Activated CD8-positive, alpha-beta memory T cell treated with anti-CD3 and anti-CD28 coated beads for 4 hours (primary cell): ENCODE results near the gene DAPK1.

Experiments
- DNase-seq, 2 donors: peaks; one replicate each; pipeline ENCODE4 v3.0.0-alpha.2; 2020; ENCODE audit warnings: low read depth in 2 of 2

Gene DAPK1

DNA sequence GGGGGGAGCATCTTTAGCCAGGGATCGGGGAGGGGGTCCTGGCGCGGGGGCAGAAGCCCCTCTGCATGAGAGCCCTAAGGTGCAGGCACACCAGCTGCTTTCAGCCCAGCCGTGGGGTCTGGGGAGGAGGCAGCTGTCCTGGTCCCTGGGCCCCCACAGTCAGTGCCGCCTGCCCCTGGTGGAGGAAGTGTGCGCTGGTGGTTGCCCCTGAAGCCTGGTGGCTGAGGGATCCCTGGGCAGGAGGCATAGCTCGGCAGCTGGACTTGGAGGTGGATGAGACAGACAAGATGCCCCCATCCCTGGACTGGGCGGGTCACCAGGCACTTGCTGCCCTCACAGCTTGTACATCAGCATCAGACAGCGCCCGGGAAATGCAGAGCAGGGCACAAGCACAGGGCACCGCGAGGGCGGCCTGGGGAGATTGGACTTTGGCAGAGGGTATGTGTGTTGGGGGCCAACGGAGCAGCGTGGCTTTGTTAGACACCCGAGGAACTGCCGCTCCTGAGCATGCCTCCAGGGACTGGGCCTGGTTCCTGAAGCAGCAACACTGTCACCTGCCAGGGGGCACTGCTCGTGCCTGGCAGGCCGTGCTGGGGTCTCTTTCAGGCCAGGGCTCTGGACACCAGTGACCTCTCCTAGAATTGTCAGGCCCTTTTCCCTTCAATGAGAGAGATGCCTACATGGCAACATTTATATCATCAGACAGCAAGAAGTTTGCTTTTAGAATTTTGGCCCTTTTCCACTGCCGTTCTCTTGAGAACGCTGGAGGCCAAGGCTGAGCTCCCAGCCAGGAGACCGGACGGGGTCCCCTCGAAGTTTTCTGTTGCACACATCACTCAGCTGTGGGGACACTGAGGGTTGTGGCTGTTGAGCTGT is 186.3 kb downstream of the DAPK1 start:
- no peak for DNase-seq

DNA sequence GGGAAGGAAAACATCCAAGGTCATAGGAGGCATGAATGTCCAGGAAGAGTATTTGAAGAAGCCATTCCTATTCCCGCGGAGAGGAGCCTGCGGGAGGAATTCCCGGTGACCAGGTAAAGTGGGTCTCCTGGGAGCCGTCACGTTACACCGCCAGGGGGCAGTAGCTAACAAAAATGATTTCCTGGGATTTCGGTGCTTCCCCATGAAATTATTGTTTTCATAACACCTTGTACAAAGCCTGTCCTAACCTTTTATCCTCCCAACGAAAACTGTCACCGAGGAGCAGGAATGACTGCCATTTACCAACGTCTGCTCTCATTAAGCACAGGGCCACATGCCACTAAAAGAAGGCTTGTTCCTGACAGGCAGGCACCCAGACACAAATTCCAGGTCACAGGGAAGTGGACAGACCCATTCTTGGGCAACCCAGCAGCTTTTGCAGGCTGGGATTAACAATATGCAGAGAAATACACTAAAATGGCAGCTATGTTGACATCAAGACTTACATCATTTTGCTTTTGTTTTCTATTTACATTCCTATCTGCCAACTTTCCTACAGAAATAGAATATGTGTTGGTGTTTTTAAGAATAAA is 187.1 kb downstream of the DAPK1 start:
- DNase-seq, result no peak

- no peak for DNase-seq
Measured at GRCh38 chr9:87685441-87685840, 187.8 kb downstream of the DAPK1 start.

DNA sequence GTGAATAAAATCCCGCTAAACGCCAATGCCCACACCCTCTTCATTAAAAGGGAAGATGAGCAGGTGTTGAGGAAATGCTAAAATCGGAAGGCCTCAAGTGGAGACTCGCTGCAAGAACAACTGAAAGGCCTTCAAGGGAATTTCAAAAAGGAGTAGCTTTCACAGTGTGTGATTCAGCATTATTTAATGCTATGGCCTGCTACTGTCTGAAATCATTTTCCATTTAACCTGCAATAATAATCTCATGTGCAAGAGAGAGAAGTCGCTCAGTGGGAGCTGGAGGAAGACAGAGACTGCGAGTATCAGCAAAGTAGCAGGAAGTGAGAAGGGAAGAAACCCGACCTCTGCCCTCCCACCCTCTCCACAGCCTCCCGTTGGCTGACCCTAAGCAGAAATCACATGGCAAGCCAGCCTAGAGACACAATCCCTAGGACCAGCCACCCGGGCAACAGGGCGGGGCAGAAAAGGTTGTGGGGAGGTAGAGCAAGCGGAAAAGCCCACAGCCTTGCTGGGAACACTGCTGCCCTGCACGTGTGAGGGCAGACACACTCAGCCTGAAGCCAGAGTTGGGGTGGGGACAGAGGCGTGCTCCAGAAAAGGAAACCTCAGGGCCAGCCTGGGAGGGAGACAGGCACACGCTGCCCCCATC is 188.3 kb downstream of the DAPK1 start:
- no peak for DNase-seq

- DNase-seq, result no peak
Measured at GRCh38 chr9:87686520-87687090, 188.9 kb downstream of the DAPK1 start.

DNA sequence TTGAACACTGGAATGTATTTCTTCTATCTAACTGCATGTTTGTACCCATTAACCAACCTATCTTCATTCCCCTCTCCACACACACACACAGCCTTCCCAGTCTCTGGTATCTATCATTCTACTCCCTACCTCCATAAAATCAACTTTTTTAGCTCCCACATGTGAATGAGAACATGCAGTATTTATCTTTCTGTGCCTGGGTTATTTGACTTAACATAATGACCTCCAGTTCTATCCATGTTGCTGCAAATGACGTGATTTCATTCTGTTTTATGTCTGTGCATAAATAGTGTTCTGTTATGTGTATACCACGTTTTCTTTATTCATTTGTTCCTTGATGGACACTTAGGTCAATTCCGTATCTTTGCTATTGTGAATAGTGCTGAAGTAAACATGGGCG is 189.5 kb downstream of the DAPK1 start:
- DNase-seq, result no peak

DNA sequence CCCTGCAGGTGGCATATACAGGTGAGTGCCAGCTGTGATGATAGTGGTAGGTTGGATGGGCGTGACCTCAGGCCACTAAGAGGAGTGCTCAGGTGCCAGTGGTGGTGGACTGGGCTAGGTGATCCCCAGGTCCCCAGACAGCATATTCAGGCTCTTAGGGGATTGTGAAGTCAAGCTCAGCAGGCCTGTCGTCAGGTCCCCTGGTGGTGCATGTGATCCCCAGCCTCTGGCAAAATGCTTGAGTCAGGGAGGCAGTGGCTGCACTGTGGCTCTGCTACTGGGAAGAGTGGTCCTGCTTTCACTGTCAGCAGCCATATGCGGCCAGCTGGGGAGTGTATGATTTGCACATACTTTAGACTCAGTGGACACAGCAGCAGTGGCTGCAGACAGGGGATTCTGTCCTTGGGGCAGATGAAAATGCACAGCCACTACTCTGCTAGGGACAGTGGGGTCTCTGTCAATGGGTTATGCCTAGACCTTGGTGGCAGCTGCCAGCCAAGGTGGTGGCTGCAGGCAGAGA is 196.6 kb downstream of the DAPK1 start:
- DNase-seq, result no peak

GRCh38 chr9:87695523-87695922 is 197.9 kb downstream of the DAPK1 start:
- no peak for DNase-seq

GRCh38 chr9:87696641-87697040 is 199.0 kb downstream of the DAPK1 start:
- no peak for DNase-seq

DNA sequence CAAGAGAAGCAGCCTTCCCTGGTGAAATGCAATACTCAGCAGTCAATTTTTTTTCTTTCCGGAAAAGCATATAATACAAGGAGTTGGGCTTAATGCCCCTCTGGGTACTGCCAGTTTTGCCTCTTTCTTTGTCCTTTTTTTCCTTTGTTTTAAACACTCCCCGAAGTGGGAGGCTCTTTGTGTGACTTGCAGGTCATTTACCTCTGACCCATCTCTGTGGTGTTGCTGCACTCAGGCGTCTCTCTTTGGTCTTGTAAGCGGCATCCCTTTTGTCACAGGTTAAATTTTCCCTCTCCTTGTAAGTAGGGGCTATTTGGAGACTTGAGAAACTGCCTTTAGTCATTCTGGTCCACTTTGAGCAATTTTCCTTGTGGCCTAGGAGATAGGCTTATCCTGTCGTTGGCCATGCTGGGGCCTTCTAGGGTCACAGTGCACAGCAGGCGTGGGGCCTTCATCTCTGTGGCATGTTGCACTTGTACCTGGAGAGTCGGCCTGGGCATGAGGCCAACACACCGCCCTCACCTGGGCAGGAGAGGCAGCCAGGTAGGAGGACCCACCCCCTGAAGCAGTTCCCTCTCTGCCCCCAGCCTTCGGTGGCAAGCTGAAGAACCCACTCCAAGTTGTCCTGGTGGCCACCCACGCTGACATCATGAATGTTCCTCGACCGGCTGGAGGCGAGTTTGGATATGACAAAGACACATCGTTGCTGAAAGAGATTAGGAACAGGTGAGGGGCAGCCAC is 200.6 kb downstream of the DAPK1 start:
- no peak for DNase-seq

DNA sequence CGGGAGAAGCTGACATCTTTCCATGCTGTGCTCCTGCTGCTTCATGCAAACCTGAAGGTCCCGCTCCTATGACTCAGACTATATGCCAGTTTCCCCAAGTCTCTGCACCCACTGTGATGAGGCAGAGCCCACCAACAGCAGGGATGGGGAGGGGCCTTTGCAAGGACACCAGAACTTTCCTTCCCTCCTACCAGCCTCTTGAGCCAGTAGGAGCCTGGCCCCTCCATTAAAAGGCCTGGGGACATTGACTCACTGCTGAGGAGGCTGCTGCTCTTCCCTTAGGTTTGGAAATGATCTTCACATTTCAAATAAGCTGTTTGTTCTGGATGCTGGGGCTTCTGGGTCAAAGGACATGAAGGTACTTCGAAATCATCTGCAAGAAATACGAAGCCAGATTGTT is 202.2 kb downstream of the DAPK1 start:
- DNase-seq, result no peak

DNA sequence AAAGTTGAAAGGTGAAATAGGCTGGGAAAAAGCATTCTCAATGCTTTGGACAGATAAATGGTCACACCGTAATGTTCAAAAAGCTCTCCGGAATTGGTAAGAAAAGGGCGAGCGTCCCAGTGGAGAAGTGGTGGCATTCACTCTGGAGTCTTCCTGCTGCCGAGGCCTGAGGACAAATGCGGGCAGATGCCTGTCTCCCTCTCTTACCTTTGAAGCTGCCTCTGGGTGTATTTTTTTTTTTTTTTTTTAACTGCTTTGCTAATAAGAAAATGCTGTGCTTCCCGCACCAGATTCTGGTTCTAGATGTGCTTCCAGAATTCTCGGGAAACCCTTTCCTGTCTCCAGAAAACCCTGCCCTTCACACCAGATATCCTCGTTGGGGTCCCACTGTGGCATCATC is 203.8 kb downstream of the DAPK1 start:
- no peak for DNase-seq

GRCh38 chr9:87701931-87702421 is 204.3 kb downstream of the DAPK1 start:
- DNase-seq, result no peak

DNA sequence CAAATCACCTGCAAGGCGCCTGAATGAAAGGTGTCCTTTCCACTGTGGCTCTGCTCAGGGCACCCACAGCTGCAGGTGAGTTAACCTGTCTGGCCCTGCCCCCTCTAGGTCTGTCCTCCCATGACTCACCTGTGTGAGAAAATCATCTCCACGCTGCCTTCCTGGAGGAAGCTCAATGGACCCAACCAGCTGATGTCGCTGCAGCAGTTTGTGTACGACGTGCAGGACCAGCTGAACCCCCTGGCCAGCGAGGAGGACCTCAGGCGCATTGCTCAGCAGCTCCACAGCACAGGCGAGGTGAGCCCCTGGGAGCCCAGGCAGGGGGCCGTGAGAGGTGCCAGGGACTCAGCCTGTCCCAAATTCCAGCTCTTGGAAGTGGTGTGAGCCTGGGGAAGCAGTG is 205.3 kb downstream of the DAPK1 start:
- no peak for DNase-seq

DNA sequence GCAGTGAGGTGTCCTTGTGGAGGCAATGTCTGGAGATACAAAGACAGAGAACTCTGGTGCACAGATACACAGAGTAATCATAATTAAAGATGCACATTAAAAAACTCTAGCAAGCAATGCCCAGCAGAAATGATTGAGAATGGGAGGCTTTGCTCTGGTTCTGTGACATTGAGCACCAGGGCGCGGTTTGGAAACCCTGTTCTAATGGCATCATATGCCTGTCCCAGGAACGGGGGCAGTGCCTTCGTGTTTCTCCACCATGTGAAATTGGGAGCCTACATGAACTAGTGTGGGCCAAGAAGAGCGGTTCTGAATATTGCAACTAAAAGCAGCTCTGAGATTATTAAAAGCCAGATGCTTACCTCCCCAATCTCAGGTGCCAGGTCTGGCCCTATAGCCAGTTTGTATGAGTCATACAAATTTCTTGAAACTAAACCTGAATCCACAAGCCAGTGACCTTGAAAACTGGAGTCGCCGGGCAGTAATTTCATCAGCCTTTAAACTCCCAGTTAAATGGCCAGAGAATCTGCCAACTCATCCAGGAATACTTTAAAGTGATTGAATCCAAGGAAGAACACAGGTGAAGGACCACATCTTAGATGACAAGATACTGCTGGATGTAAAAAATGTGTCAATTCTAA is 206.1 kb downstream of the DAPK1 start:
- DNase-seq, result no peak

- DNase-seq, result no peak
Measured at GRCh38 chr9:87704342-87704741, 206.7 kb downstream of the DAPK1 start.

- no peak for DNase-seq
Measured at GRCh38 chr9:87706066-87706739, 208.5 kb downstream of the DAPK1 start.

GRCh38 chr9:87707805-87708506 is 210.3 kb downstream of the DAPK1 start:
- DNase-seq, result no peak

GRCh38 chr9:87708546-87708945 is 210.9 kb downstream of the DAPK1 start:
- DNase-seq, result no peak
